Measurements from ENCODE around the gene INTS1. TPM values are rescaled to one million over a fixed set of nuclear protein-coding genes. Genes with fewer than 3 reads are reported as not detected.

INTS1 gene
- total RNA-seq, 1 experiment from 2014 or later = 161 TPM

DNA sequence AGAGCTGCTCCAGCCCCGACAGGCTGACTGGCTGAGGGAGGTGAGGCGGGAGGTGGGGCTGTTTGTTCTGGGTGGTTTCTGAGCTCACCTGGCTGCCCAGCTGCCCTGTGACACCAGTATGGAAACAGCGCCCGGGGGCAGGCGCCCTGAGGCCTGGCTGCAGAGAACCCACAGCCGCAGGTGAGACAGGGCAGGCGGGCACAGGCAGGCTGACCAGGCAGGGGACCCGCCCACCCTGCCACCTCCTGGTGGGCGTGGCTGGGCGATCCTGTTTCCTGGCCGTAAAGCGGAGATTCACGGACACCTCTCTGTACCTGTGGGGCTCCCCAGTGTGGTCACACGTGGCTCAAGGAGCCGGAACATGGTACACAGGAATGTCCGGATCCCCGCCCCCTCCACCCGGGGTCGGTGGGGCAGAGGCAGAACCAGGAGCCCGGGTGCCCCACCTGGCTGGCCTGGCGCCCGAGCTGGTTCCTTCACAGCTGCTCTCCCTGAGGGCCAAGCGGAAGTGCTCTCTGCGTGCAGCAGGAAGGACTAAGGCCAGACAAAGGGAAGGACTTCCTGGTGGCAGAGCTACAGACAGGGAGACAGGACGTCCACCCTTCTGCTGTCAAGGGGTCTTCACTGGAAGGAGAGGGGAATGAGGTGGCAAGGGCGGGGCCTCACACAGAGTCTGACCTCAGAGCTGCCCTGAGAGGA is 48.8 kb downstream of the INTS1 start:
- Mint-ChIP-seq H3K4me1 (peaks cover 4% of the 10 kb centered on the region), H3K27me3 (ENCODE audit: low read depth) (no peaks in the 10 kb centered on the region), H3K4me3 (no peak overlapping the region), H3K36me3 (no peaks in the 10 kb centered on the region), H3K9me3 (no peaks in the 10 kb centered on the region), H3K27ac (no peak overlapping the region)
- ChIA-PET POLR2A (interaction anchor here (0.6 kb wide), 1 partner anchor 1046 kb away, joined by 5 read pairs; no protein-coding TSS in a partner anchor), CTCF (interaction anchor here (1.2 to 2.3 kb wide), 3 partner anchors 19 to 279 kb away, joined by 3 to 11 read pairs (median 8); no protein-coding TSS in a partner anchor)
- DNase-seq (ENCODE audit: low spot score) = no peak
- TF ChIP-seq, protein P1, sequence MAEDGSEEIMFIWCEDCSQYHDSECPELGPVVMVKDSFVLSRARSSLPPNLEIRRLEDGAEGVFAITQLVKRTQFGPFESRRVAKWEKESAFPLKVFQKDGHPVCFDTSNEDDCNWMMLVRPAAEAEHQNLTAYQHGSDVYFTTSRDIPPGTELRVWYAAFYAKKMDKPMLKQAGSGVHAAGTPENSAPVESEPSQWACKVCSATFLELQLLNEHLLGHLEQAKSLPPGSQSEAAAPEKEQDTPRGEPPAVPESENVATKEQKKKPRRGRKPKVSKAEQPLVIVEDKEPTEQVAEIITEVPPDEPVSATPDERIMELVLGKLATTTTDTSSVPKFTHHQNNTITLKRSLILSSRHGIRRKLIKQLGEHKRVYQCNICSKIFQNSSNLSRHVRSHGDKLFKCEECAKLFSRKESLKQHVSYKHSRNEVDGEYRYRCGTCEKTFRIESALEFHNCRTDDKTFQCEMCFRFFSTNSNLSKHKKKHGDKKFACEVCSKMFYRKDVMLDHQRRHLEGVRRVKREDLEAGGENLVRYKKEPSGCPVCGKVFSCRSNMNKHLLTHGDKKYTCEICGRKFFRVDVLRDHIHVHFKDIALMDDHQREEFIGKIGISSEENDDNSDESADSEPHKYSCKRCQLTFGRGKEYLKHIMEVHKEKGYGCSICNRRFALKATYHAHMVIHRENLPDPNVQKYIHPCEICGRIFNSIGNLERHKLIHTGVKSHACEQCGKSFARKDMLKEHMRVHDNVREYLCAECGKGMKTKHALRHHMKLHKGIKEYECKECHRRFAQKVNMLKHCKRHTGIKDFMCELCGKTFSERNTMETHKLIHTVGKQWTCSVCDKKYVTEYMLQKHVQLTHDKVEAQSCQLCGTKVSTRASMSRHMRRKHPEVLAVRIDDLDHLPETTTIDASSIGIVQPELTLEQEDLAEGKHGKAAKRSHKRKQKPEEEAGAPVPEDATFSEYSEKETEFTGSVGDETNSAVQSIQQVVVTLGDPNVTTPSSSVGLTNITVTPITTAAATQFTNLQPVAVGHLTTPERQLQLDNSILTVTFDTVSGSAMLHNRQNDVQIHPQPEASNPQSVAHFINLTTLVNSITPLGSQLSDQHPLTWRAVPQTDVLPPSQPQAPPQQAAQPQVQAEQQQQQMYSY (CRISPR knock-in tag; IDR thresholded peaks at IDR 0.05) = 0 out of 2 replicates have a peak, but pooled peaks have one; percentile 28
- TF ChIP-seq TCF7 (CRISPR knock-in tag; IDR thresholded peaks at IDR 0.05; ENCODE audit: low read depth) = no peak
- no peak for ATAC-seq

GRCh38 chr7:1454542-1454941 is 49.6 kb downstream of the INTS1 start:
- no peaks in the 10 kb centered on the region for H3K27me3 Mint-ChIP-seq (ENCODE audit: low read depth)
- no peak for ATAC-seq
- no peak overlapping the region for H3K27ac Mint-ChIP-seq
- H3K36me3 Mint-ChIP-seq = no peaks in the 10 kb centered on the region
- H3K4me3 Mint-ChIP-seq = no peak overlapping the region
- H3K9me3 Mint-ChIP-seq = no peaks in the 10 kb centered on the region
- POLR2A ChIA-PET = interaction anchor here (0.6 kb wide), 1 partner anchor 1047 kb away, joined by 5 read pairs; no protein-coding TSS in a partner anchor
- peaks cover 4% of the 10 kb centered on the region for H3K4me1 Mint-ChIP-seq
- no peak for DNase-seq (ENCODE audit: low spot score)
- CTCF ChIA-PET = interaction anchor here (0.8 to 2.3 kb wide), 3 partner anchors 20 to 271 kb away, joined by 3 to 11 read pairs (median 8); no protein-coding TSS in a partner anchor
- TF ChIP-seq TEAD4 (CRISPR knock-in tag; IDR thresholded peaks at IDR 0.05) (no peak), CBFB (CRISPR knock-in tag; IDR thresholded peaks at IDR 0.05; ENCODE audit: low read depth) (no peak), NR3C1 (CRISPR knock-in tag; conservative IDR thresholded peaks at IDR 0.05; ENCODE audit: low read depth) (no peak), CTCF (IDR thresholded peaks at IDR 0.05) (no peak), ZNF263 (CRISPR knock-in tag; IDR thresholded peaks at IDR 0.05; ENCODE audit: low read depth) (no peak), AR (CRISPR knock-in tag; IDR thresholded peaks at IDR 0.05) (no peak), ZBTB21 (CRISPR knock-in tag; IDR thresholded peaks at IDR 0.05; ENCODE audit: borderline replicate concordance) (no peak), ZNF671 (CRISPR knock-in tag; IDR thresholded peaks at IDR 0.05) (no peak), CDX4 (CRISPR knock-in tag; IDR thresholded peaks at IDR 0.05; ENCODE audit: borderline replicate concordance) (no peak), TEAD1 (CRISPR knock-in tag; IDR thresholded peaks at IDR 0.05) (no peak), KAT7 (CRISPR knock-in tag; IDR thresholded peaks at IDR 0.05; ENCODE audit: borderline replicate concordance) (no peak)
- TF ChIP-seq, protein P2, sequence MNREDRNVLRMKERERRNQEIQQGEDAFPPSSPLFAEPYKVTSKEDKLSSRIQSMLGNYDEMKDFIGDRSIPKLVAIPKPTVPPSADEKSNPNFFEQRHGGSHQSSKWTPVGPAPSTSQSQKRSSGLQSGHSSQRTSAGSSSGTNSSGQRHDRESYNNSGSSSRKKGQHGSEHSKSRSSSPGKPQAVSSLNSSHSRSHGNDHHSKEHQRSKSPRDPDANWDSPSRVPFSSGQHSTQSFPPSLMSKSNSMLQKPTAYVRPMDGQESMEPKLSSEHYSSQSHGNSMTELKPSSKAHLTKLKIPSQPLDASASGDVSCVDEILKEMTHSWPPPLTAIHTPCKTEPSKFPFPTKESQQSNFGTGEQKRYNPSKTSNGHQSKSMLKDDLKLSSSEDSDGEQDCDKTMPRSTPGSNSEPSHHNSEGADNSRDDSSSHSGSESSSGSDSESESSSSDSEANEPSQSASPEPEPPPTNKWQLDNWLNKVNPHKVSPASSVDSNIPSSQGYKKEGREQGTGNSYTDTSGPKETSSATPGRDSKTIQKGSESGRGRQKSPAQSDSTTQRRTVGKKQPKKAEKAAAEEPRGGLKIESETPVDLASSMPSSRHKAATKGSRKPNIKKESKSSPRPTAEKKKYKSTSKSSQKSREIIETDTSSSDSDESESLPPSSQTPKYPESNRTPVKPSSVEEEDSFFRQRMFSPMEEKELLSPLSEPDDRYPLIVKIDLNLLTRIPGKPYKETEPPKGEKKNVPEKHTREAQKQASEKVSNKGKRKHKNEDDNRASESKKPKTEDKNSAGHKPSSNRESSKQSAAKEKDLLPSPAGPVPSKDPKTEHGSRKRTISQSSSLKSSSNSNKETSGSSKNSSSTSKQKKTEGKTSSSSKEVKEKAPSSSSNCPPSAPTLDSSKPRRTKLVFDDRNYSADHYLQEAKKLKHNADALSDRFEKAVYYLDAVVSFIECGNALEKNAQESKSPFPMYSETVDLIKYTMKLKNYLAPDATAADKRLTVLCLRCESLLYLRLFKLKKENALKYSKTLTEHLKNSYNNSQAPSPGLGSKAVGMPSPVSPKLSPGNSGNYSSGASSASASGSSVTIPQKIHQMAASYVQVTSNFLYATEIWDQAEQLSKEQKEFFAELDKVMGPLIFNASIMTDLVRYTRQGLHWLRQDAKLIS (CRISPR knock-in tag; IDR thresholded peaks at IDR 0.05; ENCODE audit: borderline replicate concordance) = no peak
- TF ChIP-seq, protein P3, sequence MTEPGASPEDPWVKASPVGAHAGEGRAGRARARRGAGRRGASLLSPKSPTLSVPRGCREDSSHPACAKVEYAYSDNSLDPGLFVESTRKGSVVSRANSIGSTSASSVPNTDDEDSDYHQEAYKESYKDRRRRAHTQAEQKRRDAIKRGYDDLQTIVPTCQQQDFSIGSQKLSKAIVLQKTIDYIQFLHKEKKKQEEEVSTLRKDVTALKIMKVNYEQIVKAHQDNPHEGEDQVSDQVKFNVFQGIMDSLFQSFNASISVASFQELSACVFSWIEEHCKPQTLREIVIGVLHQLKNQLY (CRISPR knock-in tag; IDR thresholded peaks at IDR 0.05) = no peak
- TF ChIP-seq, protein P4, sequence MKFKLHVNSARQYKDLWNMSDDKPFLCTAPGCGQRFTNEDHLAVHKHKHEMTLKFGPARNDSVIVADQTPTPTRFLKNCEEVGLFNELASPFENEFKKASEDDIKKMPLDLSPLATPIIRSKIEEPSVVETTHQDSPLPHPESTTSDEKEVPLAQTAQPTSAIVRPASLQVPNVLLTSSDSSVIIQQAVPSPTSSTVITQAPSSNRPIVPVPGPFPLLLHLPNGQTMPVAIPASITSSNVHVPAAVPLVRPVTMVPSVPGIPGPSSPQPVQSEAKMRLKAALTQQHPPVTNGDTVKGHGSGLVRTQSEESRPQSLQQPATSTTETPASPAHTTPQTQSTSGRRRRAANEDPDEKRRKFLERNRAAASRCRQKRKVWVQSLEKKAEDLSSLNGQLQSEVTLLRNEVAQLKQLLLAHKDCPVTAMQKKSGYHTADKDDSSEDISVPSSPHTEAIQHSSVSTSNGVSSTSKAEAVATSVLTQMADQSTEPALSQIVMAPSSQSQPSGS (CRISPR knock-in tag; IDR thresholded peaks at IDR 0.05; ENCODE audit: borderline replicate concordance, low read depth) = no peak
- TF ChIP-seq, protein P5, sequence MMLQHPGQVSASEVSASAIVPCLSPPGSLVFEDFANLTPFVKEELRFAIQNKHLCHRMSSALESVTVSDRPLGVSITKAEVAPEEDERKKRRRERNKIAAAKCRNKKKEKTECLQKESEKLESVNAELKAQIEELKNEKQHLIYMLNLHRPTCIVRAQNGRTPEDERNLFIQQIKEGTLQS (CRISPR knock-in tag; conservative IDR thresholded peaks at IDR 0.05) = no peak
